ENCODE data around the gene PRKCE. TPM values are rescaled to one million over a fixed set of nuclear protein-coding genes. Genes with fewer than 3 reads are reported as not detected.
A peak's percentile ranks its signal among the peaks of the same experiment; 100 is the strongest.

The PRKCE gene
- total and polyA plus RNA-seq, 2 experiments from 2014 or later, result 13.2 to 19.2 TPM

GRCh38 chr2:45699032-45699658 is 47.7 kb downstream of the PRKCE start:
- no peaks in the 10 kb centered on the region for H3K36me3 ChIP-seq
- no peaks in the 10 kb centered on the region for H3K27me3 ChIP-seq
- DNase-seq (ENCODE audit: low read depth in 1 of 2, low spot score in 1 of 2), result peak in 1 of 2 donors; percentile 53
- H3K27ac ChIP-seq, result peak overlapping the region; percentile 60
- no peak for TF ChIP-seq CTCF (IDR thresholded peaks at IDR 0.05; ENCODE audit: low read depth, low read length)
- H3K4me3 ChIP-seq, result no peak overlapping the region
- peaks cover 10% of the 10 kb centered on the region for H3K4me1 ChIP-seq (ENCODE audit: low read depth)
- no peaks in the 10 kb centered on the region for H3K9me3 ChIP-seq (ENCODE audit: low read depth)

GRCh38 chr2:45700407-45701013 is 49.0 kb downstream of the PRKCE start:
- DNase-seq (ENCODE audit: low read depth in 1 of 2, low spot score in 1 of 2), result no peak
- H3K27ac ChIP-seq, result no peak overlapping the region
- peaks cover 12% of the 10 kb centered on the region for H3K4me1 ChIP-seq (ENCODE audit: low read depth)
- no peak overlapping the region for H3K4me3 ChIP-seq
- TF ChIP-seq CTCF (IDR thresholded peaks at IDR 0.05; ENCODE audit: low read depth, low read length), result no peak
- no peaks in the 10 kb centered on the region for H3K27me3 ChIP-seq
- no peaks in the 10 kb centered on the region for H3K9me3 ChIP-seq (ENCODE audit: low read depth)
- no peaks in the 10 kb centered on the region for H3K36me3 ChIP-seq

GRCh38 chr2:45705233-45705632 is 53.8 kb downstream of the PRKCE start:
- H3K4me3 ChIP-seq, result no peak overlapping the region
- H3K36me3 ChIP-seq, result no peaks in the 10 kb centered on the region
- H3K9me3 ChIP-seq (ENCODE audit: low read depth), result no peaks in the 10 kb centered on the region
- peaks cover 3% of the 10 kb centered on the region for H3K4me1 ChIP-seq (ENCODE audit: low read depth)
- TF ChIP-seq CTCF (IDR thresholded peaks at IDR 0.05; ENCODE audit: low read depth, low read length), result no peak
- no peaks in the 10 kb centered on the region for H3K27me3 ChIP-seq
- no peak for DNase-seq (ENCODE audit: low read depth in 1 of 2, low spot score in 1 of 2)
- no peak overlapping the region for H3K27ac ChIP-seq

- H3K27ac ChIP-seq, result no peak overlapping the region
- no peaks in the 10 kb centered on the region for H3K9me3 ChIP-seq (ENCODE audit: low read depth)
- H3K4me1 ChIP-seq (ENCODE audit: low read depth), result peaks cover 3% of the 10 kb centered on the region
- H3K27me3 ChIP-seq, result no peaks in the 10 kb centered on the region
- DNase-seq (ENCODE audit: low read depth in 1 of 2, low spot score in 1 of 2), result peak in 1 of 2 donors; percentile 21
- no peak overlapping the region for H3K4me3 ChIP-seq
- no peaks in the 10 kb centered on the region for H3K36me3 ChIP-seq
- TF ChIP-seq CTCF (IDR thresholded peaks at IDR 0.05; ENCODE audit: low read depth, low read length), result no peak
These were observed 54.6 kb downstream of the PRKCE start for GRCh38 chr2:45706033-45706432.

- no peak for TF ChIP-seq CTCF (IDR thresholded peaks at IDR 0.05; ENCODE audit: low read depth, low read length)
- H3K27ac ChIP-seq, result no peak overlapping the region
- H3K4me1 ChIP-seq (ENCODE audit: low read depth), result peaks cover 3% of the 10 kb centered on the region
- no peak for DNase-seq (ENCODE audit: low read depth in 1 of 2, low spot score in 1 of 2)
- H3K9me3 ChIP-seq (ENCODE audit: low read depth), result no peaks in the 10 kb centered on the region
- no peak overlapping the region for H3K4me3 ChIP-seq
- no peaks in the 10 kb centered on the region for H3K27me3 ChIP-seq
- no peaks in the 10 kb centered on the region for H3K36me3 ChIP-seq
These were observed 55.5 kb downstream of the PRKCE start for GRCh38 chr2:45707006-45707405.
